HepG2 (cell line): ENCODE measurements around the gene VEGFA. TPM values are rescaled to one million over a fixed set of nuclear protein-coding genes. Genes with fewer than 3 reads are reported as not detected.
A peak's percentile ranks its signal among the peaks of the same experiment; 100 is the strongest.

ENCODE experiments used
- ATF2 ChIP-seq: sonication (generic); formaldehyde crosslinking; IDR thresholded peaks from 2 replicates; pipeline ENCODE4 v1.4.0; 2020; ENCODE audit warnings: missing genetic modification reagents
- FLYWCH1 ChIP-seq: sonication (generic); formaldehyde crosslinking; IDR thresholded peaks from 2 replicates; pipeline ENCODE4 v1.8.1; 2023; ENCODE audit warnings: mild to moderate bottlenecking, missing genetic modification reagents
- GTF2F1 ChIP-seq: fragments of 150-350 bp; IDR thresholded peaks from 2 replicates; pipeline ENCODE4 v1.6.1; 2014; ENCODE audit warnings: low read length
- HMGA1 ChIP-seq: sonication (generic); formaldehyde crosslinking; conservative IDR thresholded peaks from 2 replicates; pipeline ENCODE4 v1.4.0; 2020; ENCODE audit warnings: missing genetic modification reagents
- IRF1 ChIP-seq: sonication (generic); formaldehyde crosslinking; IDR thresholded peaks from 2 replicates; pipeline ENCODE4 v1.4.0; 2020; ENCODE audit warnings: low read depth, mild to moderate bottlenecking, missing genetic modification reagents
- KAT8 ChIP-seq: IDR thresholded peaks from 2 replicates; pipeline ENCODE4 v1.6.1; 2016; ENCODE audit warnings: missing genetic modification reagents, missing compliant biosample characterization
- NFE2L2 ChIP-seq: fragments of 150-350 bp; IDR thresholded peaks from 2 replicates; pipeline ENCODE4 v1.6.1; 2014; ENCODE audit warnings: low read length
- THYN1 ChIP-seq: sonication (generic); formaldehyde crosslinking; IDR thresholded peaks from 2 replicates; pipeline ENCODE4 v1.8.1; 2023; ENCODE audit warnings: low read depth, mild to moderate bottlenecking, moderate library complexity, missing genetic modification reagents, borderline replicate concordance
- ZFP36L1 ChIP-seq: sonication (generic); formaldehyde crosslinking; IDR thresholded peaks from 2 replicates; pipeline ENCODE4 v1.8.0; 2022; ENCODE audit warnings: mild to moderate bottlenecking, missing genetic modification reagents, moderate library complexity
- ZKSCAN8 ChIP-seq: IDR thresholded peaks from 2 replicates; pipeline ENCODE4 v1.6.1; 2016; ENCODE audit warnings: borderline replicate concordance, missing genetic modification reagents, missing compliant biosample characterization
- ZNF446 ChIP-seq: sonication (generic); formaldehyde crosslinking; IDR thresholded peaks from 2 replicates; pipeline ENCODE4 v1.5.0; 2020; ENCODE audit warnings: mild to moderate bottlenecking, missing genetic modification reagents
- ZNF577 ChIP-seq: sonication (generic); formaldehyde crosslinking; IDR thresholded peaks from 2 replicates; pipeline ENCODE4 v1.4.0; 2020; ENCODE audit warnings: mild to moderate bottlenecking, low read depth, missing genetic modification reagents, borderline replicate concordance
- ZNF629 ChIP-seq: sonication (generic); formaldehyde crosslinking; conservative IDR thresholded peaks from 2 replicates; pipeline ENCODE4 v1.5.0; 2020; ENCODE audit warnings: missing genetic modification reagents
- ZSCAN22 ChIP-seq: sonication (generic); formaldehyde crosslinking; IDR thresholded peaks from 2 replicates; pipeline ENCODE4 v1.4.0; 2020; ENCODE audit warnings: mild to moderate bottlenecking, missing genetic modification reagents
- polyA plus RNA-seq, 8 experiments: library from polyadenylated mRNA; depleted of rRNA in 3 of 8; stranded (reverse) in 7 of 8; unstranded in 1 of 8; fragments of >200 nt; fragmentation: Illumina TruSeq in 4 of 8; extraction: Trizol in 4 of 8; gene quantifications; 2 replicates each; pipeline versions ENCODE4 v1.2.1 to v1.2.3, GENCODE V29; 2011 to 2016; ENCODE audit warnings: low read depth in 4 of 8, missing spikeins in 1 of 8, mixed read lengths in 1 of 8; ENCODE audit not compliant: insufficient read depth in 1 of 8
- total RNA-seq, 5 experiments: library from RNA; depleted of rRNA; stranded (reverse); fragments of >200 nt; fragmentation: Illumina TruSeq; extraction: Trizol; gene quantifications; 2 replicates each; pipeline ENCODE4 v1.2.3, GENCODE V29; 2016; ENCODE audit warnings: low read depth in 1 of 5
- TF ChIP-seq, protein P1 (sequence below): sonication (generic); formaldehyde crosslinking; IDR thresholded peaks from 2 replicates; pipeline ENCODE4 v1.4.0; 2020; ENCODE audit warnings: mild to moderate bottlenecking, missing genetic modification reagents
- TF ChIP-seq, protein P2 (sequence below): sonication (generic); formaldehyde crosslinking; IDR thresholded peaks from 2 replicates; pipeline ENCODE4 v1.4.0; 2020; ENCODE audit warnings: missing genetic modification reagents
- TF ChIP-seq, protein P3 (sequence below): sonication (generic); formaldehyde crosslinking; IDR thresholded peaks from 2 replicates; pipeline ENCODE4 v1.5.1; 2020; ENCODE audit warnings: mild to moderate bottlenecking, missing genetic modification reagents, moderate library complexity
- TF ChIP-seq, protein P4 (sequence below): sonication (generic); formaldehyde crosslinking; IDR thresholded peaks from 2 replicates; pipeline ENCODE4 v1.5.1; 2020; ENCODE audit warnings: missing genetic modification reagents, mild to moderate bottlenecking, borderline replicate concordance
- TF ChIP-seq, protein P5 (sequence below): sonication (generic); formaldehyde crosslinking; IDR thresholded peaks from 2 replicates; pipeline ENCODE4 v1.4.0; 2020; ENCODE audit warnings: mild to moderate bottlenecking, low read depth, missing genetic modification reagents

VEGFA gene
- total and polyA plus RNA-seq, 2 of the 13 experiments (the other 11 are each of a cell fraction or from before 2014, with no cell fraction given) = 68.1 to 629 TPM

- TF ChIP-seq IRF1 (CRISPR knock-in tag) (no peak), ZFP36L1 (CRISPR knock-in tag) (peak; percentile 84; the same call in 1 of the 2 replicates), FLYWCH1 (CRISPR knock-in tag) (no peak), KAT8 (CRISPR knock-in tag) (peak; percentile 58; the same call in 1 of the 2 replicates), ZKSCAN8 (CRISPR knock-in tag) (peak; percentile 56), ZNF629 (CRISPR knock-in tag) (peak; percentile 58), NFE2L2 (no peak), ZNF446 (CRISPR knock-in tag) (no peak), THYN1 (no peak), GTF2F1 (no peak), ATF2 (CRISPR knock-in tag) (peak; percentile 91), HMGA1 (CRISPR knock-in tag) (no peak), ZNF577 (no peak), ZSCAN22 (CRISPR knock-in tag) (peak; percentile 97)
- TF ChIP-seq, protein P1, sequence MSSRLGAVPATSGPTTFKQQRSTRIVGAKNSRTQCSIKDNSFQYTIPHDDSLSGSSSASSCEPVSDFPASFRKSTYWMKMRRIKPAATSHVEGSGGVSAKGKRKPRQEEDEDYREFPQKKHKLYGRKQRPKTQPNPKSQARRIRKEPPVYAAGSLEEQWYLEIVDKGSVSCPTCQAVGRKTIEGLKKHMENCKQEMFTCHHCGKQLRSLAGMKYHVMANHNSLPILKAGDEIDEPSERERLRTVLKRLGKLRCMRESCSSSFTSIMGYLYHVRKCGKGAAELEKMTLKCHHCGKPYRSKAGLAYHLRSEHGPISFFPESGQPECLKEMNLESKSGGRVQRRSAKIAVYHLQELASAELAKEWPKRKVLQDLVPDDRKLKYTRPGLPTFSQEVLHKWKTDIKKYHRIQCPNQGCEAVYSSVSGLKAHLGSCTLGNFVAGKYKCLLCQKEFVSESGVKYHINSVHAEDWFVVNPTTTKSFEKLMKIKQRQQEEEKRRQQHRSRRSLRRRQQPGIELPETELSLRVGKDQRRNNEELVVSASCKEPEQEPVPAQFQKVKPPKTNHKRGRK (CRISPR knock-in tag) = no peak
- TF ChIP-seq, protein P2, sequence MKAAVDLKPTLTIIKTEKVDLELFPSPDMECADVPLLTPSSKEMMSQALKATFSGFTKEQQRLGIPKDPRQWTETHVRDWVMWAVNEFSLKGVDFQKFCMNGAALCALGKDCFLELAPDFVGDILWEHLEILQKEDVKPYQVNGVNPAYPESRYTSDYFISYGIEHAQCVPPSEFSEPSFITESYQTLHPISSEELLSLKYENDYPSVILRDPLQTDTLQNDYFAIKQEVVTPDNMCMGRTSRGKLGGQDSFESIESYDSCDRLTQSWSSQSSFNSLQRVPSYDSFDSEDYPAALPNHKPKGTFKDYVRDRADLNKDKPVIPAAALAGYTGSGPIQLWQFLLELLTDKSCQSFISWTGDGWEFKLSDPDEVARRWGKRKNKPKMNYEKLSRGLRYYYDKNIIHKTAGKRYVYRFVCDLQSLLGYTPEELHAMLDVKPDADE (CRISPR knock-in tag) = no peak
- TF ChIP-seq, protein P3, sequence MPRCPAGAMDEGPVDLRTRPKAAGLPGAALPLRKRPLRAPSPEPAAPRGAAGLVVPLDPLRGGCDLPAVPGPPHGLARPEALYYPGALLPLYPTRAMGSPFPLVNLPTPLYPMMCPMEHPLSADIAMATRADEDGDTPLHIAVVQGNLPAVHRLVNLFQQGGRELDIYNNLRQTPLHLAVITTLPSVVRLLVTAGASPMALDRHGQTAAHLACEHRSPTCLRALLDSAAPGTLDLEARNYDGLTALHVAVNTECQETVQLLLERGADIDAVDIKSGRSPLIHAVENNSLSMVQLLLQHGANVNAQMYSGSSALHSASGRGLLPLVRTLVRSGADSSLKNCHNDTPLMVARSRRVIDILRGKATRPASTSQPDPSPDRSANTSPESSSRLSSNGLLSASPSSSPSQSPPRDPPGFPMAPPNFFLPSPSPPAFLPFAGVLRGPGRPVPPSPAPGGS (CRISPR knock-in tag) = peak; percentile 56; the same call in 1 of the 2 replicates
- TF ChIP-seq, protein P4, sequence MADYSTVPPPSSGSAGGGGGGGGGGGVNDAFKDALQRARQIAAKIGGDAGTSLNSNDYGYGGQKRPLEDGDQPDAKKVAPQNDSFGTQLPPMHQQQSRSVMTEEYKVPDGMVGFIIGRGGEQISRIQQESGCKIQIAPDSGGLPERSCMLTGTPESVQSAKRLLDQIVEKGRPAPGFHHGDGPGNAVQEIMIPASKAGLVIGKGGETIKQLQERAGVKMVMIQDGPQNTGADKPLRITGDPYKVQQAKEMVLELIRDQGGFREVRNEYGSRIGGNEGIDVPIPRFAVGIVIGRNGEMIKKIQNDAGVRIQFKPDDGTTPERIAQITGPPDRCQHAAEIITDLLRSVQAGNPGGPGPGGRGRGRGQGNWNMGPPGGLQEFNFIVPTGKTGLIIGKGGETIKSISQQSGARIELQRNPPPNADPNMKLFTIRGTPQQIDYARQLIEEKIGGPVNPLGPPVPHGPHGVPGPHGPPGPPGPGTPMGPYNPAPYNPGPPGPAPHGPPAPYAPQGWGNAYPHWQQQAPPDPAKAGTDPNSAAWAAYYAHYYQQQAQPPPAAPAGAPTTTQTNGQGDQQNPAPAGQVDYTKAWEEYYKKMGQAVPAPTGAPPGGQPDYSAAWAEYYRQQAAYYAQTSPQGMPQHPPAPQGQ = no peak
- TF ChIP-seq, protein P5, sequence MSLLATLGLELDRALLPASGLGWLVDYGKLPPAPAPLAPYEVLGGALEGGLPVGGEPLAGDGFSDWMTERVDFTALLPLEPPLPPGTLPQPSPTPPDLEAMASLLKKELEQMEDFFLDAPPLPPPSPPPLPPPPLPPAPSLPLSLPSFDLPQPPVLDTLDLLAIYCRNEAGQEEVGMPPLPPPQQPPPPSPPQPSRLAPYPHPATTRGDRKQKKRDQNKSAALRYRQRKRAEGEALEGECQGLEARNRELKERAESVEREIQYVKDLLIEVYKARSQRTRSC (CRISPR knock-in tag) = no peak
These were observed 36.2 kb downstream of the VEGFA start (continued) for GRCh38 chr6:43806043-43806757.
